SK-N-SH (cell line): Measurements from ENCODE around the gene RPS27L. TPM values are rescaled to one million over a fixed set of nuclear protein-coding genes. Genes with fewer than 3 reads are reported as not detected.

ENCODE experiments used
- CTCF ChIA-PET: fragments of 300-600, 350-600 bp; formaldehyde crosslinking; extraction: SDS; loops from one replicate; lab custom pipeline; 2021; lab: Yijun Ruan, JAX
- POLR2A ChIA-PET: fragments of 350-600 bp; sonication (Branson Sonifier 250); formaldehyde crosslinking; extraction: SDS; loops from one replicate; lab custom pipeline; 2020; ENCODE audit warnings: antibody characterized with exemption, inconsistent platforms; lab: Yijun Ruan, JAX
- DNase-seq: peaks from one replicate; pipeline ENCODE4 v3.0.0; 2012
- H2AFZ ChIP-seq: fragments of 200-600 bp; sonication (generic); 2 replicates; pipeline ENCODE4 v1.8.1; 2016; ENCODE audit warnings: antibody characterized with exemption, mild to moderate bottlenecking, low read depth
- H3F3A ChIP-seq: fragments of 200-600 bp; sonication (generic); replicated peaks from 2 replicates; pipeline ENCODE3; 2016; ENCODE audit warnings: antibody characterized with exemption, mild to moderate bottlenecking; ENCODE audit not compliant: insufficient read depth
- H3K27ac ChIP-seq, 2 experiments: fragments of 200-500 bp in 1 of 2; fragments of 200-600 bp in 1 of 2; sonication (Bioruptor generic) in 1 of 2; sonication (generic), shearing (Covaris generic) in 1 of 2; 2 replicates each; pipeline versions ENCODE4 v1.5.1 to v1.6.1; 2014 to 2016; ENCODE audit warnings: low read depth in 2 of 2, inconsistent platforms in 1 of 2, low read length in 1 of 2, mild to moderate bottlenecking in 1 of 2, mixed read lengths in 1 of 2
- H3K27me3 ChIP-seq: fragments of 200-600 bp; sonication (generic), shearing (Covaris generic); 2 replicates; pipeline ENCODE4 v1.6.1; 2016; ENCODE audit warnings: mixed run types; ENCODE audit not compliant: insufficient read depth
- H3K36me3 ChIP-seq, 2 experiments: fragments of 200-500 bp in 1 of 2; fragments of 200-600 bp in 1 of 2; sonication (Bioruptor generic) in 1 of 2; sonication (generic) in 1 of 2; replicated peaks in 1 of 2; 2 replicates each; pipeline versions ENCODE3 to v1.5.1; 2014 to 2016; ENCODE audit warnings: low read length in 1 of 2, mild to moderate bottlenecking in 1 of 2; ENCODE audit not compliant: insufficient read depth in 2 of 2, control insufficient read depth in 1 of 2
- H3K4me1 ChIP-seq, 2 experiments: fragments of 200-500 bp in 1 of 2; fragments of 200-600 bp in 1 of 2; sonication (Bioruptor generic) in 1 of 2; sonication (generic), shearing (Covaris generic) in 1 of 2; 2 replicates each; pipeline versions ENCODE4 v1.5.1 to v1.6.1; 2014 to 2016; ENCODE audit warnings: low read depth in 1 of 2, low read length in 1 of 2, mixed run types in 1 of 2; ENCODE audit not compliant: insufficient read depth in 2 of 2, control insufficient read depth in 1 of 2
- H3K4me2 ChIP-seq: fragments of 200-600 bp; sonication (generic), shearing (Covaris generic); 2 replicates; pipeline ENCODE4 v1.6.1; 2017; ENCODE audit warnings: mixed run types
- H3K4me3 ChIP-seq, 2 experiments: fragments of 200-500 bp in 1 of 2; fragments of 200-600 bp in 1 of 2; sonication (Bioruptor generic) in 1 of 2; sonication (generic), shearing (Covaris generic) in 1 of 2; 2 replicates each; pipeline versions ENCODE4 v1.5.1 to v1.8.1; 2014 to 2016; ENCODE audit warnings: low read depth in 2 of 2, inconsistent platforms in 1 of 2, low read length in 1 of 2, mild to moderate bottlenecking in 1 of 2, mixed read lengths in 1 of 2, moderate library complexity in 1 of 2
- H3K79me2 ChIP-seq: fragments of 200-600 bp; sonication (generic); 2 replicates; pipeline ENCODE4 v1.8.1; 2017; ENCODE audit warnings: mild to moderate bottlenecking; ENCODE audit not compliant: insufficient read depth
- H3K9ac ChIP-seq: fragments of 200-600 bp; sonication (generic); 2 replicates; pipeline ENCODE4 v1.6.1; 2017; ENCODE audit warnings: mixed run types
- H3K9me2 ChIP-seq: fragments of 200-600 bp; sonication (generic); 2 replicates; pipeline ENCODE4 v1.6.1; 2017; ENCODE audit warnings: mixed run types
- H3K9me3 ChIP-seq: fragments of 200-600 bp; sonication (generic); 2 replicates; pipeline ENCODE4 v1.6.1; 2017; ENCODE audit warnings: mixed run types, mild to moderate bottlenecking, moderate library complexity
- H4K20me1 ChIP-seq: fragments of 200-600 bp; sonication (generic); 2 replicates; pipeline ENCODE4 v1.6.1; 2017; ENCODE audit warnings: mild to moderate bottlenecking, mixed run types; ENCODE audit not compliant: insufficient read depth
- EZH2phosphoT487 ChIP-seq: fragments of 200-600 bp; sonication (generic); IDR thresholded peaks from 2 replicates; pipeline ENCODE4 v1.6.1; 2017; ENCODE audit warnings: low read depth, mixed run types, mild to moderate bottlenecking, antibody characterized with exemption, moderate library complexity, borderline replicate concordance
- FOSL2 ChIP-seq: IDR thresholded peaks from 2 replicates; pipeline ENCODE4 v1.4.0; 2012; ENCODE audit warnings: low read depth, mild to moderate bottlenecking, moderate library complexity, borderline replicate concordance
- GATA2 ChIP-seq: sonication (generic); formaldehyde crosslinking; IDR thresholded peaks from 2 replicates; pipeline ENCODE4 v1.5.0; 2020; ENCODE audit warnings: mild to moderate bottlenecking, missing genetic modification reagents
- MEF2A ChIP-seq: IDR thresholded peaks from 2 replicates; pipeline ENCODE4 v1.4.0; 2012; ENCODE audit warnings: low read depth, borderline replicate concordance
- RAD21 ChIP-seq: IDR thresholded peaks from 2 replicates; pipeline ENCODE4 v1.6.1; 2012; ENCODE audit warnings: mild to moderate bottlenecking, low read length
- RFX5 ChIP-seq: IDR thresholded peaks from 2 replicates; pipeline ENCODE4 v1.6.1; 2012; ENCODE audit warnings: mild to moderate bottlenecking, improper control_type of control experiment, low read length
- TEAD4 ChIP-seq: IDR thresholded peaks from 2 replicates; pipeline ENCODE4 v1.4.0; 2012; ENCODE audit warnings: mild to moderate bottlenecking, borderline replicate concordance; ENCODE audit not compliant: insufficient read depth
- WGBS: methylation state at CpG from one replicate; pipeline ENCODE4 v1.1.6; 2017; ENCODE audit warnings: low lambda C conversion rate; 5-methylcytosine and 5-hydroxymethylcytosine counted together
- polyA plus RNA-seq, 3 experiments: library from polyadenylated mRNA; depleted of rRNA; stranded (reverse); fragments of >200 nt; gene quantifications; 2 replicates each; pipeline ENCODE4 v1.2.3, GENCODE V29; 2012
- TF ChIP-seq, protein P1 (sequence below): IDR thresholded peaks from 2 replicates; pipeline ENCODE4 v1.4.0; 2012; ENCODE audit warnings: low read depth, borderline replicate concordance
- TF ChIP-seq, protein P2 (sequence below): IDR thresholded peaks from 2 replicates; pipeline ENCODE4; 2012

Gene RPS27L
- polyA plus RNA-seq, 1 of the 3 experiments (the other 2 are of a cell fraction): 319 TPM

DNA sequence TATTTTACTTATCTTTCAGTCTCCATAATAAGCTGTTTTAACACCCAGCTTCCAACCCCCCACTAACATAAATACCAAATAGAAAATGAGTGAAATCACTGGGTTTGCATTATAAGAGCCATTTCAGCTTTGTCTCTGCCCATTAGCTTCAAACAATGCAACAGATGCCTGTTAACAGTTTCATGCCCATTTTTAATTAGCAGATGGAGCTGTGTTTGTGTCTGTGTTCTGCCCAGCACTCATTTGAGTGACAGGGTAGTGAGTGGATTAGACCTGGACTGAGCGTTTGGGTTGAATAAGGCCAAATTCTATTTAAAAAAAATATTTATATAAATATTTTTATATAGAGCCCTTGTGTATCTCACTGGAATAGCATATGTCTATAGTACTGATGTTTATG is 39.6 kb upstream of the RPS27L start:
- Histone ChIP-seq H4K20me1 (no peaks in the 10 kb centered on the region), H3K4me3 (no peak overlapping the region), H3K36me3 (no peaks in the 10 kb centered on the region), H3K9me3 (no peaks in the 10 kb centered on the region), H3K27ac (no peak overlapping the region), H2AFZ (no peak overlapping the region), H3K27me3 (no peaks in the 10 kb centered on the region), H3K79me2 (peaks cover 76% of the 10 kb centered on the region), H3K4me1 (peaks cover 9 to 18% of the 10 kb centered on the region in 2 experiments; a peak in 3 of 4 replicates), H3K9ac (no peak overlapping the region), H3K4me2 (no peak overlapping the region), H3F3A (no peaks in the 10 kb centered on the region), H3K9me2 (no peaks in the 10 kb centered on the region)
- DNase-seq: peak; percentile 45
- CTCF ChIA-PET: interaction anchor here (1.6 kb wide), 1 partner anchor 23 kb away, joined by 3 read pairs; no protein-coding TSS in a partner anchor
- 100% methylated on average over 1 of the region's 1 CpG for WGBS
- no peak for TF ChIP-seq TEAD4
- POLR2A ChIA-PET: no interaction called here

DNA sequence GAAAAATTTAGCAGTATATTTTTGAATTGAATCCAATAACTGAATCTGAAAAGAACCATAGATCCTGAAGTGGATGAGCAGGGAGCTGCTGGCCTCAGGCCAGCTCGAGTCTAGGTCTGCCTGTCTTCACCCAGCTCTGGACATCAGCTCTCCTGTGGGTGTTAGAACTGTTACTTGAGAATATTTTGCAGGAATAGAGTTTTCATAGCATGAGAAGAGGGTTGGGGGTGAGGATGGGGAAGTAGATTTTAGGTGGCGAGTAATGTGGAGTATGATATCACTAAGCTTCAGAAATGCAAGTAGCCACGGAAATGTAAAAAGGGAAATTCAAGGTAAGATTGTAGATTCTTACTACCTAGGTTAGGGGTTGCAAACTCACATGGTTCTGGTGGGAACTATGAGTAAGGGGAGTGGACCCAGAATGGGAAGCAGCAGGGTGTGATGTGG is 38.3 kb upstream of the RPS27L start:
- H3K79me2 ChIP-seq: peaks cover 76% of the 10 kb centered on the region

DNA sequence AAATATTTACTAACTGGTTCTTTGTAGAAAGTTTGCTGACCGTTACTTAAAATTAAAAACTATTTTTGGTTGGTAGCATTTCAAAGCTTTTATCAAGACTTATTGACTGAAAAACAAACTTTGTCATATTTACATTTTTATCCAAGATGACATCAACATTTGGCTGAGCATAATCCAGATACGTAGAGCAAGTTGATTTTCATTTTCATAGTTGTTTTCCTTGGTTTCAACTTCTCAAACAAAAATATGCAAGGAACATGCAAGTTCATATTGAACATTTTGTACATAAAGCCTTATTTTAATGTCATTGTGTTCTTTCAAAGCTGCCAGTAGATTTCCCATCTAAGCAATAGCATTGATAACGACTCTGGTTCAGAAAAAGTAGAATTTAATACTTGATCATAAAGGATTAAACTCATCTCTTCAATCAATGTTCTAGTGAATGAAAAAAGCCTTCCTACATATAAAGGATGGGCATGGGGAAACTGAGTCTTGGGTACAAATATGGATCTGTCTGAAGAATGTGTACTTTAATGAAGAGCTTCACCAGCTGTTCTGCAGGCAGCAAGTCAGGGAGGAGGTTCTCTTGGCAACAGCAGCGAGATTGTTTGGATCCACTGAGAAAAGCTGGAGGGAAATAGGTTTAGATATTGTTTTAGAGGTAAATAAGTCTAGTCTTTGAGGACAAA is 37.7 kb upstream of the RPS27L start:
- no peaks in the 10 kb centered on the region for H3F3A ChIP-seq
- no peak overlapping the region for H3K4me2 ChIP-seq
- H3K9me3 ChIP-seq: no peaks in the 10 kb centered on the region
- no peaks in the 10 kb centered on the region for H3K36me3 ChIP-seq
- peaks cover 76% of the 10 kb centered on the region for H3K79me2 ChIP-seq
- H3K27ac ChIP-seq: no peak overlapping the region
- H3K4me1 ChIP-seq: peaks cover 11 to 18% of the 10 kb centered on the region in 2 experiments; a peak in 3 of 4 replicates
- no peak for DNase-seq
- ChIA-PET CTCF (interaction anchor here (1.0 to 1.6 kb wide), 3 partner anchors 21 to 147 kb away, joined by 3 read pairs; partner anchors contain the start of gene APH1B), POLR2A (no interaction called here)
- no peak overlapping the region for H2AFZ ChIP-seq
- no peaks in the 10 kb centered on the region for H4K20me1 ChIP-seq
- 95% methylated on average over 4 of the region's 4 CpGs for WGBS
- TF ChIP-seq, protein P1, sequence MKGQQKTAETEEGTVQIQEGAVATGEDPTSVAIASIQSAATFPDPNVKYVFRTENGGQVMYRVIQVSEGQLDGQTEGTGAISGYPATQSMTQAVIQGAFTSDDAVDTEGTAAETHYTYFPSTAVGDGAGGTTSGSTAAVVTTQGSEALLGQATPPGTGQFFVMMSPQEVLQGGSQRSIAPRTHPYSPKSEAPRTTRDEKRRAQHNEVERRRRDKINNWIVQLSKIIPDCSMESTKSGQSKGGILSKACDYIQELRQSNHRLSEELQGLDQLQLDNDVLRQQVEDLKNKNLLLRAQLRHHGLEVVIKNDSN: no peak
- no peak for TF ChIP-seq TEAD4
- TF ChIP-seq RFX5: no peak
- no peak for TF ChIP-seq GATA2
- no peak for TF ChIP-seq FOSL2
- no peak for TF ChIP-seq EZH2phosphoT487
- TF ChIP-seq RAD21: no peak
- no peaks in the 10 kb centered on the region for H3K9me2 ChIP-seq
- no peak overlapping the region for H3K9ac ChIP-seq
- no peak overlapping the region for H3K4me3 ChIP-seq
- H3K27me3 ChIP-seq: no peaks in the 10 kb centered on the region

More for the DNA sequence above, 38.3 kb upstream of the RPS27L start:
- TF ChIP-seq MEF2A: no peak
- TF ChIP-seq, protein P1: no peak
- TF ChIP-seq, protein P2, sequence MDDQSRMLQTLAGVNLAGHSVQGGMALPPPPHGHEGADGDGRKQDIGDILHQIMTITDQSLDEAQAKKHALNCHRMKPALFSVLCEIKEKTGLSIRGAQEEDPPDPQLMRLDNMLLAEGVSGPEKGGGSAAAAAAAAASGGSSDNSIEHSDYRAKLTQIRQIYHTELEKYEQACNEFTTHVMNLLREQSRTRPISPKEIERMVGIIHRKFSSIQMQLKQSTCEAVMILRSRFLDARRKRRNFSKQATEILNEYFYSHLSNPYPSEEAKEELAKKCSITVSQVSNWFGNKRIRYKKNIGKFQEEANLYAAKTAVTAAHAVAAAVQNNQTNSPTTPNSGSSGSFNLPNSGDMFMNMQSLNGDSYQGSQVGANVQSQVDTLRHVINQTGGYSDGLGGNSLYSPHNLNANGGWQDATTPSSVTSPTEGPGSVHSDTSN: no peak
- ChIA-PET CTCF (interaction anchor here (1.2 to 1.6 kb wide), 2 partner anchors 22 to 148 kb away, joined by 3 read pairs; no protein-coding TSS in a partner anchor), POLR2A (no interaction called here)
- H3K27ac ChIP-seq: no peak overlapping the region
- H3F3A ChIP-seq: no peaks in the 10 kb centered on the region
- no peak overlapping the region for H3K4me3 ChIP-seq
- no peaks in the 10 kb centered on the region for H3K9me3 ChIP-seq
- no peak overlapping the region for H3K4me2 ChIP-seq
- H4K20me1 ChIP-seq: no peaks in the 10 kb centered on the region
- DNase-seq: no peak
- no peaks in the 10 kb centered on the region for H3K9me2 ChIP-seq
- H3K4me1 ChIP-seq: peaks cover 9 to 18% of the 10 kb centered on the region in 2 experiments; a peak in 3 of 4 replicates
- H3K36me3 ChIP-seq: no peaks in the 10 kb centered on the region
- no peaks in the 10 kb centered on the region for H3K27me3 ChIP-seq
- no peak overlapping the region for H3K9ac ChIP-seq
- WGBS: 88% methylated on average over 3 of the region's 3 CpGs
- no peak overlapping the region for H2AFZ ChIP-seq
